Measurements from ENCODE around the gene MAEA. TPM values are rescaled to one million over a fixed set of nuclear protein-coding genes. Genes with fewer than 3 reads are reported as not detected.

Gene MAEA
- total and polyA plus RNA-seq, 10 of the 15 experiments (the other 5 are each of a cell fraction or from before 2014, with no cell fraction given), result 3.6 to 67.1 (median 54.6) TPM

DNA sequence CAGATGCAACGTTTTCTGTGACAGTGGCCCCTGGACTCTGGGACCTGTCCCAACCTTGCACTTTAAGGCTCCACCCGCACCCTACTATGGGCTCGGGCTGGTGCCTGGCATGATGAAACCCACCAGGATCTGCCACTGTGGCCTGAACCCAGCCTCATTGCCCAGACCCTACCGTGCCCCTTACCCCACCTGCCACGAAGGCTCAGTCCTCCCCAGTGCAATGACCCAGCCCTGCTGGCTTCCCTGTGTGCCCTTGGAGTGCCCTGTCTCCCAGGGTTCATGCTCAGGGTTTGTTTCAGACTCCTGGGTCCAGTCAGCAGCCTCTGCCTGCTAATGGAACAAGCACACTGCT, 60.5 kb downstream of the MAEA start (continued):
- TF ChIP-seq NFXL1 (IDR thresholded peaks at IDR 0.05; ENCODE audit: borderline replicate concordance) (no peak), CEBPB (IDR thresholded peaks at IDR 0.05; ENCODE audit: borderline replicate concordance in 1 of 2, low read depth in 2 of 2, low read length in 2 of 2) (no peak), KDM1A (IDR thresholded peaks at IDR 0.05; ENCODE audit: borderline replicate concordance) (no peak), HDAC2 (IDR thresholded peaks at IDR 0.05) (no peak), STAT1 (conservative IDR thresholded peaks at IDR 0.05) (no peak)
- TF ChIP-seq, protein P1, sequence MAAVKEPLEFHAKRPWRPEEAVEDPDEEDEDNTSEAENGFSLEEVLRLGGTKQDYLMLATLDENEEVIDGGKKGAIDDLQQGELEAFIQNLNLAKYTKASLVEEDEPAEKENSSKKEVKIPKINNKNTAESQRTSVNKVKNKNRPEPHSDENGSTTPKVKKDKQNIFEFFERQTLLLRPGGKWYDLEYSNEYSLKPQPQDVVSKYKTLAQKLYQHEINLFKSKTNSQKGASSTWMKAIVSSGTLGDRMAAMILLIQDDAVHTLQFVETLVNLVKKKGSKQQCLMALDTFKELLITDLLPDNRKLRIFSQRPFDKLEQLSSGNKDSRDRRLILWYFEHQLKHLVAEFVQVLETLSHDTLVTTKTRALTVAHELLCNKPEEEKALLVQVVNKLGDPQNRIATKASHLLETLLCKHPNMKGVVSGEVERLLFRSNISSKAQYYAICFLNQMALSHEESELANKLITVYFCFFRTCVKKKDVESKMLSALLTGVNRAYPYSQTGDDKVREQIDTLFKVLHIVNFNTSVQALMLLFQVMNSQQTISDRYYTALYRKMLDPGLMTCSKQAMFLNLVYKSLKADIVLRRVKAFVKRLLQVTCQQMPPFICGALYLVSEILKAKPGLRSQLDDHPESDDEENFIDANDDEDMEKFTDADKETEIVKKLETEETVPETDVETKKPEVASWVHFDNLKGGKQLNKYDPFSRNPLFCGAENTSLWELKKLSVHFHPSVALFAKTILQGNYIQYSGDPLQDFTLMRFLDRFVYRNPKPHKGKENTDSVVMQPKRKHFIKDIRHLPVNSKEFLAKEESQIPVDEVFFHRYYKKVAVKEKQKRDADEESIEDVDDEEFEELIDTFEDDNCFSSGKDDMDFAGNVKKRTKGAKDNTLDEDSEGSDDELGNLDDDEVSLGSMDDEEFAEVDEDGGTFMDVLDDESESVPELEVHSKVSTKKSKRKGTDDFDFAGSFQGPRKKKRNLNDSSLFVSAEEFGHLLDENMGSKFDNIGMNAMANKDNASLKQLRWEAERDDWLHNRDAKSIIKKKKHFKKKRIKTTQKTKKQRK (IDR thresholded peaks at IDR 0.05; ENCODE audit: low read depth, low read length), result no peak

DNA sequence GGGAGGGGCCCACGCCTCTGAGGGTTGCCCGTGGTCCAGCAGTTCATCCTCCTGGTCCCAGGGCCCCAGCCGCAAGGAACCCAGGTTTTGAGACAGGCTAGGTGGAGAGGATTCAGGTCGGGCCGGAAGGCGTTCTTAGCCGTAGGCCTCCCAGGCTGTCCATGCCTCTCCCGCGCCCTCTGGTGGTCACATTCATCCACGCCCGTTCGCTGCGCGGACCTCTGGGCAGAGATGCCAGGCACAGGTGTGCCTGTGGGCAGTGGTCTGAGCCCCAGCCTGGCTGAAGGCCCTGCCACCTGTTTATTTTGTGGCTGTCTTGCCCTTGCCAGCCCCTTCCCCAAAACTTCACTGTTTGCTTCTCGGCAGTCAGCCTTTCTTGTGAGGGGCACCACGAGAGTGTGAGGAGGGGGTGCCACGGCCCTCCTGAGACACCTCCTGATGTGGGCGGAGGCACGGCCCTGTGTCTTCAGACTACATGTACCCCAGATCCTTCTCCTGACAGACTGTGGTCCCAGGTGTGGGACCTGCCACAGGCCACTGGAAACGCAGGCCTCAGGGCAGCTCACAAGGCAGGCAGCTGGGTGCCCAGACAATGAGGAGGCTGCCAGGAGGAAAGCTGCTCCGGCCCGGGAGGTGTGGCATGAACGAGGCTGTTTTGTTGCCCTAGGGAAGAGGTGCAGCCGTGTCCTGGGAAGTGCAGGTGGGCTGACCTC, 62.3 kb downstream of the MAEA start:
- H3K9me3 ChIP-seq (replicated peaks; ENCODE audit: control insufficient read depth, insufficient read depth, low read length), result no peaks in the 10 kb centered on the region
- peaks cover 11% of the 10 kb centered on the region for H3K79me2 ChIP-seq (ENCODE audit: control insufficient read depth, insufficient read depth, low read length)
- H4K20me1 ChIP-seq (ENCODE audit: control insufficient read depth, insufficient read depth), result no peaks in the 10 kb centered on the region
- peak; percentile 20 for DNase-seq (ENCODE audit: low read depth, low spot score)
- H2AFZ ChIP-seq (ENCODE audit: control insufficient read depth, low read depth, low read length), result peak overlapping the region; percentile 42; the same call in 1 of the 2 replicates
- BruUV-seq (replicated peaks), result no TSS peak
- ChIA-PET POLR2A (no interaction called here), SMC1A (ENCODE audit: uncharacterized antibody, unreplicated experiment) (interaction anchor here (1.3 to 1.7 kb wide), 2 partner anchors 222 to 235 kb away, joined by 4 read pairs; no protein-coding TSS in a partner anchor), CTCF (interaction anchor here (0.5 to 2.0 kb wide), 3 partner anchors 177 to 225 kb away, joined by 3 to 17 read pairs (median 4); no protein-coding TSS in a partner anchor), RAD21 (ENCODE audit: unreplicated experiment) (interaction anchor here (1.3 kb wide), 1 partner anchor 61 kb away, joined by 3 read pairs; no protein-coding TSS in a partner anchor)
- peak; percentile 71 for ATAC-seq
- peaks cover 0 to 3% of the 10 kb centered on the region in 2 experiments; a peak in 2 of 4 replicates for H3K36me3 ChIP-seq (ENCODE audit: control insufficient read depth in 2 of 2, insufficient read depth in 2 of 2, low read length in 1 of 2)
- in situ Hi-C loops (cut with MboI), result loop anchor here (5.0 kb wide), 3 partner anchors 100 to 345 kb away; no protein-coding TSS in a partner anchor
- no peak overlapping the region for H3K9ac ChIP-seq (ENCODE audit: control insufficient read depth, insufficient read depth, low read length)
- H3K27me3 ChIP-seq (replicated peaks in 1 of 2; ENCODE audit: control insufficient read depth in 2 of 2, insufficient read depth in 2 of 2, low read length in 1 of 2), result no peaks in the 10 kb centered on the region
- peak; percentile 75 for FAIRE-seq
- 25% methylated on average over 24 of the region's 24 CpGs for WGBS (ENCODE audit: insufficient coverage, insufficient replicate concordance, low lambda C conversion rate, missing lambda C conversion rate)
- peak overlapping the region; percentile 38; the same call in 1 of the 2 replicates for H3K4me2 ChIP-seq (ENCODE audit: control insufficient read depth, insufficient read depth)
- H3K4me1 ChIP-seq (ENCODE audit: control insufficient read depth, insufficient read depth, low read length), result peaks cover 10% of the 10 kb centered on the region
- no peak overlapping the region for H3K4me3 ChIP-seq
- H3K27ac ChIP-seq (ENCODE audit: control insufficient read depth, insufficient read depth), result no peak overlapping the region
- intact Hi-C loops (cut with micrococcal nuclease; ENCODE audit: unreplicated experiment), result loop anchor here (1.0 kb wide), 1 partner anchor 222 kb away; no protein-coding TSS in a partner anchor
- no peak for TF ChIP-seq RAD51 (IDR thresholded peaks at IDR 0.05)
- no peak for TF ChIP-seq ZNF207 (IDR thresholded peaks at IDR 0.05; ENCODE audit: borderline replicate concordance)
- TF ChIP-seq JUND (IDR thresholded peaks at IDR 0.05; ENCODE audit: low read depth, low read length), result no peak
- TF ChIP-seq, protein P2, sequence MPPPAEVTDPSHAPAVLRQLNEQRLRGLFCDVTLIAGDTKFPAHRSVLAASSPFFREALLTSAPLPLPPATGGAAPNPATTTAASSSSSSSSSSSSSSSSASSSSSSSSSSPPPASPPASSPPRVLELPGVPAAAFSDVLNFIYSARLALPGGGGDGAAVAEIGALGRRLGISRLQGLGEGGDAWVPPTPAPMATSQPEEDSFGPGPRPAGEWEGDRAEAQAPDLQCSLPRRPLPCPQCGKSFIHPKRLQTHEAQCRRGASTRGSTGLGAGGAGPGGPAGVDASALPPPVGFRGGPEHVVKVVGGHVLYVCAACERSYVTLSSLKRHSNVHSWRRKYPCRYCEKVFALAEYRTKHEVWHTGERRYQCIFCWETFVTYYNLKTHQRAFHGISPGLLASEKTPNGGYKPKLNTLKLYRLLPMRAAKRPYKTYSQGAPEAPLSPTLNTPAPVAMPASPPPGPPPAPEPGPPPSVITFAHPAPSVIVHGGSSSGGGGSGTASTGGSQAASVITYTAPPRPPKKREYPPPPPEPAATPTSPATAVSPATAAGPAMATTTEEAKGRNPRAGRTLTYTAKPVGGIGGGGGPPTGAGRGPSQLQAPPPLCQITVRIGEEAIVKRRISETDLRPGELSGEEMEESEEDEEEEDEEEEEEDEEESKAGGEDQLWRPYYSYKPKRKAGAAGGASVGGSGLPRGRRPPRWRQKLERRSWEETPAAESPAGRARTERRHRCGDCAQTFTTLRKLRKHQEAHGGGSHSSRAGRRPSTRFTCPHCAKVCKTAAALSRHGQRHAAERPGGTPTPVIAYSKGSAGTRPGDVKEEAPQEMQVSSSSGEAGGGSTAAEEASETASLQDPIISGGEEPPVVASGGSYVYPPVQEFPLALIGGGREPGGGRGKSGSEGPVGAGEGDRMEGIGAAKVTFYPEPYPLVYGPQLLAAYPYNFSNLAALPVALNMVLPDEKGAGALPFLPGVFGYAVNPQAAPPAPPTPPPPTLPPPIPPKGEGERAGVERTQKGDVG (CRISPR knock-in tag; IDR thresholded peaks at IDR 0.05), result no peak
- TF ChIP-seq GABPA (IDR thresholded peaks at IDR 0.05; ENCODE audit: low read depth), result no peak
- TF ChIP-seq KAT2A (conservative IDR thresholded peaks at IDR 0.05; ENCODE audit: control insufficient read depth, low read depth, low read length), result no peak
- no peak for TF ChIP-seq ZNF622 (IDR thresholded peaks at IDR 0.05)
- TF ChIP-seq, protein P3, sequence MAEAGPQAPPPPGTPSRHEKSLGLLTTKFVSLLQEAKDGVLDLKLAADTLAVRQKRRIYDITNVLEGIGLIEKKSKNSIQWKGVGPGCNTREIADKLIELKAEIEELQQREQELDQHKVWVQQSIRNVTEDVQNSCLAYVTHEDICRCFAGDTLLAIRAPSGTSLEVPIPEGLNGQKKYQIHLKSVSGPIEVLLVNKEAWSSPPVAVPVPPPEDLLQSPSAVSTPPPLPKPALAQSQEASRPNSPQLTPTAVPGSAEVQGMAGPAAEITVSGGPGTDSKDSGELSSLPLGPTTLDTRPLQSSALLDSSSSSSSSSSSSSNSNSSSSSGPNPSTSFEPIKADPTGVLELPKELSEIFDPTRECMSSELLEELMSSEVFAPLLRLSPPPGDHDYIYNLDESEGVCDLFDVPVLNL (IDR thresholded peaks at IDR 0.05; ENCODE audit: low read depth, low read length), result no peak

All from GM12878 (cell line).